Fibroblast of villous mesenchyme (primary cell): Measurements from ENCODE around the gene SGMS1. TPM values are rescaled to one million over a fixed set of nuclear protein-coding genes. Genes with fewer than 3 reads are reported as not detected.

ENCODE experiments used
- DNase-seq: peaks from one replicate; pipeline ENCODE4 v3.0.0-alpha.2; 2010; ENCODE audit warnings: low read depth
- H3K4me3 ChIP-seq: 2 replicates; pipeline ENCODE4 v1.5.1; 2011; ENCODE audit warnings: low read depth, mild to moderate bottlenecking, low read length
- total RNA-seq: library from RNA; depleted of rRNA; stranded (reverse); fragments of >200 nt; gene quantifications from 2 replicates; pipeline ENCODE4 v1.2.3, GENCODE V29; 2012
- TF ChIP-seq, protein P1 (sequence below): IDR thresholded peaks from 2 replicates; pipeline ENCODE4 v1.5.1; 2012; ENCODE audit warnings: low read depth, mild to moderate bottlenecking, low read length; ENCODE audit not compliant: insufficient read depth

The SGMS1 gene
- total RNA-seq, 1 donor: 57.9 TPM

DNA sequence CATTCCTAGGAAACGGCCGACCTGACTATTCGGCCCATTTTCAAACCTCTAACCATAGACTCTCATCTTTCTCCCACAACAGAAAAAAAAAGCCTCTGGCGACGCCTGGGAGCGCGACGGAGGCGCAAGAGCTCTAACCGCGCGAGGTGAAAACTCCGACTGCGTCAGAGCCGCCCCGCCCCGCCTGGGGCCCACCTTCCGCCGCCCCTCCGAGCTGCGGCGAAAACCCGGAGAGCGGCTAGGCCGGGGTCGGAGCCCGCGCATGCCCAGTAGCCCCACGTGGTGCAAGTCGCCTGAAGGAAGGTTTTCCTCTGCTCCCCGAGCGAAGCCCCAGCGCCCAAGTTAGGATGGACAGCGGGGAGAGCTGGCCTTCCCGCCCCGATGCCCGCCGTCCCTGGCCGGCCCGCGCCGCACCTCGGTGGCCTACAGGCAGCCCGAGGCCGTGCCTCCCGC, 683 bp upstream of the SGMS1 start:
- H3K4me3 ChIP-seq: peak overlapping the region; percentile 91
- TF ChIP-seq, protein P1, sequence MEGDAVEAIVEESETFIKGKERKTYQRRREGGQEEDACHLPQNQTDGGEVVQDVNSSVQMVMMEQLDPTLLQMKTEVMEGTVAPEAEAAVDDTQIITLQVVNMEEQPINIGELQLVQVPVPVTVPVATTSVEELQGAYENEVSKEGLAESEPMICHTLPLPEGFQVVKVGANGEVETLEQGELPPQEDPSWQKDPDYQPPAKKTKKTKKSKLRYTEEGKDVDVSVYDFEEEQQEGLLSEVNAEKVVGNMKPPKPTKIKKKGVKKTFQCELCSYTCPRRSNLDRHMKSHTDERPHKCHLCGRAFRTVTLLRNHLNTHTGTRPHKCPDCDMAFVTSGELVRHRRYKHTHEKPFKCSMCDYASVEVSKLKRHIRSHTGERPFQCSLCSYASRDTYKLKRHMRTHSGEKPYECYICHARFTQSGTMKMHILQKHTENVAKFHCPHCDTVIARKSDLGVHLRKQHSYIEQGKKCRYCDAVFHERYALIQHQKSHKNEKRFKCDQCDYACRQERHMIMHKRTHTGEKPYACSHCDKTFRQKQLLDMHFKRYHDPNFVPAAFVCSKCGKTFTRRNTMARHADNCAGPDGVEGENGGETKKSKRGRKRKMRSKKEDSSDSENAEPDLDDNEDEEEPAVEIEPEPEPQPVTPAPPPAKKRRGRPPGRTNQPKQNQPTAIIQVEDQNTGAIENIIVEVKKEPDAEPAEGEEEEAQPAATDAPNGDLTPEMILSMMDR: no peak
- DNase-seq: peak; percentile 97

DNA sequence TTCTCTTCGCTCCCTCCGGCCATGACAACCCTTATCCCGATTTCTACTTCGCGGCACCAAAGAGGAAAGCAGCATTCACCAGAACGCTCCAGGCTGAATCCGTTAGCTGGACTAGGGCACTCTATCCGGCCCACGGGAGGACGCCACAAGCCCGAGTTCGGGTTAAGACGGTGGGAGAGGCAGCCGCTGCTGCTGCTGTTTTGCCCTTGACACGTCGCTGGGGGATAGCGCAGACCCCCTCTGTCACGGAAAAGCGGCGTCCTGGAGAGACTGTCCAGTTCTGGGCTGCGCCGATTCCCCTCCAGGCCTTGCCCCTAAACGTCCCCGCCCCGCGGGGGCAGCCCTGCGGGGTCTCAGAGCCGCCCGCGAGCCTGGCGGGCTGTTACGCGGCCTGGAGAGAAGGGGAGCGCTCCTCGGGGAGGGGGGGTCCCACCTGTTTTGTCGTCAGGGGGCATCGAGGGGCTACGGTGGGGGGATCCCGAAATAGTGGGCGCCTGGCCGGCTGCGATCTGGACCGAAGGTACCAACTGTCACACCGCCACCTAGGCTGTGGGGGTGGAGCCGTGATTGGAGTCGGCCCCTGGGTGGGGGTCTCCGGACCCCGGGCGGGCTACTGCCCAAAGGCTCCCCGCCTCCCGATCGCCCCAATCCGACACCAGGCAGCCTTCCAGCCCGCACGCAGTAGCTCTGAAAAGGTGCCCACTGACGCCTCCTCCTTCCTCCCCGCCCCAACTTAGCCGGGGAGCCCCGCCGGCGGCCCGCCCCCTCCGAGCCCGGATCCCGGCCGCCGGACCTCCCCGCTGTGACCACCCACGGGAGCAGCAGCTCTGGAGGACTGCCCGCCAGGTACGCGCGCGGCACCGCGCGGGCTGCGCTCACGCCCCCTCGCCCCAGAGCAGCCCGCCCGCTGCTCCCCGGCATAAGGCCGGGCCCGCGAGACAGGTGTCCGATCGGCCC, 772 bp downstream of the SGMS1 start:
- TF ChIP-seq, protein P1: no peak
- peak; percentile 48 for DNase-seq
- H3K4me3 ChIP-seq: peak overlapping the region; percentile 91

DNA sequence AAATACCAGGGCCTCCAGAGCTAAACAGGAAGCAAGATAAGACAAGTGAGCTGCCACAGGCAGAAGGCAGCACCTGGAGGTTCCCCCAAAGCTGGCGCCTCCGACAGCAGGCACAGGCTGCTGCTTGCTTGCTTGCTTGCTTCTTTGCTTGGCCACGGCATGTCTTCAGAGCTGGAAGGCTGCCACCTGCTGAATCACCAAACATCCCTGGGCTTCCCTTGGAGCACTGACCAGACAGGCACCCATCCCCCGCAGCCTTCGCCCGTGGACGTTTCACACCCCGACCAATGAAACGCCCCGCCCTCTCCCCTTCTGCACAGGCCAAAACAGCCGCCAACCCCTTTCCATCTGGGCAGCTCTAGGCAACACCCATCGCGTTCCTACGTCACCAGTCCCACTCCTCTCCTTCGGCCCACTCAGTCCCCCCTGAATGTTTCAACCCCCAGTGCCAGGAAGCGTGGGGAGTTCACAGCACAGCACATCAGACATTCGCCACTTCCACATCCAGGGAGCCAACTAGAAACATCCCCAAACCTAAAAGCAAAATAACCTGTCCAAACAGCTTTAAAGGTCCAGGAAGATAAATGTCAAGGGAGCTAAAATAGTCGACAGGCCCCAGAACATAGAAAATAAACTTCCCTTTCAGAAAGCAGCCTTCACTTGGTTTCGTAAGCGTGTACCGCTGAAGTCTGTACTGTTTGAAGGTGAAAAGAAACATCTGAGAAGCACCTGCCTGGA, 1.6 kb downstream of the SGMS1 start:
- peak; percentile 96 for DNase-seq
- TF ChIP-seq, protein P1: no peak

DNA sequence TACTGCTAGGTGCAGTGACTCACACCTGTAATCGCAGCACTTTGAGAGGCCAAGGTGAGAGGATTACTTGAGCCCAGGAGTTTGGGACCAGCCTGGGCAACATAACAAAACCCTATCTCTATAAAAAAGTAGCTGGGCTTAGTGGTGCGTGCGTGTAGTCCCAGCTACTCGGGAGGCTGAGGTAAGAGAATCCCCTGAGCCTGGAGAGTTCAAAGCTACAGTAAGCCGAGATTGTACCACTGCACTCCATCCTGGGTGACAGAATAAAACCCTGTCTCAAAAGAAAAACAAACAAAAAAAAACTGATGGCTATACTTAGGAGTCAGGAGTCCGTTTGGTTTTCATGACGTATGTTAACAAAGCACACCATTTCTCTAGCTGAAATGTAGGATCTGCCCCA, 2.9 kb downstream of the SGMS1 start:
- DNase-seq: no peak
- no peak overlapping the region for H3K4me3 ChIP-seq
- TF ChIP-seq, protein P1: no peak

More for the DNA sequence above, 1.6 kb downstream of the SGMS1 start:
- H3K4me3 ChIP-seq: peak overlapping the region; percentile 91

DNA sequence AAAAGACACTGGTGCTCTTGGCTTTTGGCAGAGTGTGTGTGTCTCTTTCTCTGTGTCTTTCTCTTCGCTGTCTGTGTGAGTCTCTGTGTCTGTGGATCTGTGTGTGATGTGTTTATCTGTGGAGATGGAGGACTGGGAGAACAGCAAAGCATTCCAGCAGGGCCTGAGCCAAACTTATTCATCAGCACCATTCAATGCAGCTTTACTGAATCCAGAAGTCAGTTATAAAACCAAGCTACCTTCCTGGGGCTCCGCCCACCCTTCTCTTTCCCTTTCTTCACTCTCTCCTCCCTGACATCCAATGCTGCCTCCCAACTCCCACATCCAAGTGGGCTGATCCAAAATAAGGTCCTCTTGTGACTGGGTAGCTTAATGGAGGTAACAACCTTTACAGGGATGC, 3.9 kb downstream of the SGMS1 start:
- no peak overlapping the region for H3K4me3 ChIP-seq
- TF ChIP-seq, protein P1: no peak
- DNase-seq: no peak

DNA sequence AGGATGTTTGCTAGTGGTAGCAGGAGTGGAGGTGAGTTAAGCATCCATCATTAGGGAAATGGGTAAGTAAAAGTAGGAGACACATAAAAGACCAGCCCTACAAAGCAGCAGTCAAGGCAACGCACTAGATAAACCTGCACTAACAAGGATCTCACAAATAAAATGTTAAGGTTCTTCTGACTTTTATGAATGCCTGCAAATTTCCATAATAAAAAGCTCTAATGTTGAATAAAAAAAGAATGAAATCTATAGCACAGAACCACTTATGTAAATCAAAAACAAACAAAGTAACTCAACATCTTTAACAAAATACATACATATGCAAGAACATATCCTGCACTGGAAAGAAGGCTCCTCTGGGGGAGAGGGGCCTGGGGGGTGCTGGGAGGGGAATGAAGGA, 4.6 kb downstream of the SGMS1 start:
- no peak for DNase-seq
- TF ChIP-seq, protein P1: no peak
- no peak overlapping the region for H3K4me3 ChIP-seq
